IMR-90 (cell line): ENCODE results near the gene FBXO15. TPM values are rescaled to one million over a fixed set of nuclear protein-coding genes. Genes with fewer than 3 reads are reported as not detected.

Source experiments
- ATAC-seq: fragments of 200-7000 bp; cut with Tn5 transposase; 2 replicates; pipeline ENCODE4 v1.9.1; 2020; ENCODE audit warnings: low read depth, mild to moderate bottlenecking, moderate library complexity
- BruUV-seq: library from RNA; stranded (reverse); fragments of 400-500 nt; replicated peaks from 2 replicates; lab custom pipeline; 2021; lab: Mats Ljungman, UMichigan
- CTCF ChIA-PET: fragments of 300-600 bp; formaldehyde crosslinking; extraction: SDS; loops from one replicate; lab custom pipeline; 2021; ENCODE audit warnings: antibody characterized with exemption; lab: Yijun Ruan, JAX
- POLR2A ChIA-PET: fragments of 300-600 bp; sonication (Branson Sonifier 250); formaldehyde crosslinking; loops from one replicate; lab custom pipeline; 2022; ENCODE audit warnings: antibody characterized with exemption; ENCODE audit not compliant: unreplicated experiment; lab: Charles Lee
- DNase-seq: peaks from one replicate; pipeline ENCODE4 v3.0.0; 2013
- H2AFZ ChIP-seq: replicated peaks from 2 replicates; pipeline ENCODE3; 2013; ENCODE audit warnings: low read length, mild to moderate bottlenecking; ENCODE audit not compliant: poor library complexity
- H2AK5ac ChIP-seq: 2 replicates; pipeline ENCODE4 v1.6.1; 2013; ENCODE audit warnings: low read depth, low read length, inconsistent platforms
- H2AK9ac ChIP-seq: replicated peaks from 2 replicates; pipeline ENCODE3; 2013; ENCODE audit warnings: mild to moderate bottlenecking, low read depth, low read length, moderate library complexity; ENCODE audit not compliant: poor library complexity
- H2BK120ac ChIP-seq: 2 replicates; pipeline ENCODE4 v1.6.1; 2013; ENCODE audit warnings: low read depth, low read length, inconsistent platforms
- H2BK15ac ChIP-seq: 3 replicates; pipeline ENCODE4 v1.6.1; 2013; ENCODE audit warnings: low read depth, low read length, inconsistent platforms
- H2BK20ac ChIP-seq: 2 replicates; pipeline ENCODE4 v1.6.1; 2013; ENCODE audit warnings: low read depth, mild to moderate bottlenecking, inconsistent platforms, low read length, moderate library complexity
- H2BK5ac ChIP-seq: 2 replicates; pipeline ENCODE4 v1.6.1; 2013; ENCODE audit warnings: mild to moderate bottlenecking, low read depth, low read length, inconsistent platforms; ENCODE audit not compliant: poor library complexity, severe bottlenecking
- H3K14ac ChIP-seq: replicated peaks from 2 replicates; pipeline ENCODE4 v1.6.1; 2013; ENCODE audit warnings: low read depth, low read length, inconsistent platforms
- H3K18ac ChIP-seq: 2 replicates; pipeline ENCODE4 v1.6.1; 2013; ENCODE audit warnings: low read depth, low read length, control low read depth
- H3K23ac ChIP-seq: 2 replicates; pipeline ENCODE4 v1.6.1; 2013; ENCODE audit warnings: low read depth, low read length, inconsistent platforms
- H3K27ac ChIP-seq: 2 replicates; pipeline ENCODE4 v1.5.1; 2013; ENCODE audit warnings: mild to moderate bottlenecking, control low read depth, low read length; ENCODE audit not compliant: insufficient read depth
- H3K27me3 ChIP-seq: 2 replicates; pipeline ENCODE4 v1.6.1; 2013; ENCODE audit warnings: low read length; ENCODE audit not compliant: control insufficient read depth, insufficient read depth
- H3K36me3 ChIP-seq: 2 replicates; pipeline ENCODE4 v1.6.1; 2013; ENCODE audit warnings: low read length, mixed read lengths; ENCODE audit not compliant: control insufficient read depth, insufficient read depth
- H3K4ac ChIP-seq: 2 replicates; pipeline ENCODE4 v1.6.1; 2013; ENCODE audit warnings: low read depth, low read length, inconsistent platforms
- H3K4me1 ChIP-seq: 2 replicates; pipeline ENCODE4 v1.6.1; 2013; ENCODE audit warnings: low read length, mixed read lengths; ENCODE audit not compliant: control insufficient read depth, insufficient read depth
- H3K4me2 ChIP-seq: 2 replicates; pipeline ENCODE4 v1.6.1; 2013; ENCODE audit warnings: low read depth, mild to moderate bottlenecking, control low read depth, low read length, moderate library complexity
- H3K4me3 ChIP-seq: 2 replicates; pipeline ENCODE4 v1.5.1; 2013; ENCODE audit warnings: low read depth, mild to moderate bottlenecking, control low read depth, low read length, moderate library complexity; ENCODE audit not compliant: insufficient read depth
- H3K56ac ChIP-seq: 2 replicates; pipeline ENCODE4 v1.6.1; 2013; ENCODE audit warnings: low read length, inconsistent platforms; ENCODE audit not compliant: insufficient read depth; ENCODE audit errors: extremely low read depth
- H3K79me1 ChIP-seq, 2 experiments: 2 replicates each; pipeline ENCODE4 v1.6.1; 2013; ENCODE audit warnings: low read length in 2 of 2, inconsistent platforms in 1 of 2, low read depth in 1 of 2
- H3K9ac ChIP-seq: 2 replicates; pipeline ENCODE4 v1.6.1; 2013; ENCODE audit warnings: low read depth, low read length, control low read depth
- H3K9me1 ChIP-seq: 2 replicates; pipeline ENCODE4 v1.6.1; 2013; ENCODE audit warnings: low read length, inconsistent platforms; ENCODE audit not compliant: insufficient read depth
- H3K9me3 ChIP-seq: 2 replicates; pipeline ENCODE4 v1.6.1; 2013; ENCODE audit warnings: low read length; ENCODE audit not compliant: control insufficient read depth, insufficient read depth
- H4K20me1 ChIP-seq: 2 replicates; pipeline ENCODE4 v1.6.1; 2013; ENCODE audit warnings: low read length, inconsistent platforms; ENCODE audit not compliant: insufficient read depth
- H4K5ac ChIP-seq: 2 replicates; pipeline ENCODE4 v1.6.1; 2013; ENCODE audit warnings: mild to moderate bottlenecking, low read depth, low read length, control low read depth
- H4K8ac ChIP-seq, 2 experiments: 2 replicates each; pipeline ENCODE4 v1.6.1; 2013; ENCODE audit warnings: low read depth in 2 of 2, low read length in 2 of 2, control low read depth in 1 of 2, inconsistent platforms in 1 of 2
- H4K91ac ChIP-seq: 2 replicates; pipeline ENCODE4 v1.6.1; 2013; ENCODE audit warnings: low read depth, low read length, inconsistent platforms; ENCODE audit not compliant: insufficient read depth
- CEBPB ChIP-seq: IDR thresholded peaks from 2 replicates; pipeline ENCODE4 v1.6.1; 2012; ENCODE audit warnings: low read depth, low read length, improper control_type of control experiment
- FOS ChIP-seq: fragments of 150-350 bp; IDR thresholded peaks from 2 replicates; pipeline ENCODE4 v1.6.1; 2016; ENCODE audit warnings: low read depth, low read length
- MXI1 ChIP-seq: IDR thresholded peaks from 2 replicates; pipeline ENCODE4 v1.6.1; 2012; ENCODE audit warnings: low read depth, mild to moderate bottlenecking, low read length, moderate library complexity, borderline replicate concordance
- NFE2L2 ChIP-seq: fragments of 150-350 bp; IDR thresholded peaks from 2 replicates; pipeline ENCODE4 v1.6.1; 2016; ENCODE audit warnings: low read depth, mild to moderate bottlenecking, low read length
- POLR2A ChIP-seq: IDR thresholded peaks from 2 replicates; pipeline ENCODE4 v1.6.1; 2012; ENCODE audit warnings: mild to moderate bottlenecking, low read depth, low read length
- RAD21 ChIP-seq: IDR thresholded peaks from 2 replicates; pipeline ENCODE4 v1.6.1; 2012; ENCODE audit warnings: low read length, improper control_type of control experiment
- RCOR1 ChIP-seq: IDR thresholded peaks from 2 replicates; pipeline ENCODE4 v1.6.1; 2012; ENCODE audit warnings: mild to moderate bottlenecking, low read length, improper control_type of control experiment; ENCODE audit not compliant: insufficient replicate concordance
- WGBS, 2 experiments: methylation state at CpG; one replicate each; pipeline versions ENCODE4 v1.1.5 to v1.1.7; 2013; ENCODE audit warnings: missing lambda C conversion rate in 2 of 2; ENCODE audit not compliant: insufficient read length in 1 of 2; ENCODE audit errors: extremely low coverage in 2 of 2; 5-methylcytosine and 5-hydroxymethylcytosine counted together
- dilution Hi-C: fragments of 300-500 bp; cut with HindIII; formaldehyde crosslinking; loops from one replicate; pipeline ENCODE4 v1.14.3; 2018; ENCODE audit warnings: low sequenced_read_pairs; ENCODE audit not compliant: unreplicated experiment
- in situ Hi-C: fragments of 300-500 bp; cut with MboI; formaldehyde crosslinking; loops from 3 replicates; pipeline ENCODE4 v1.14.3; 2019; ENCODE audit warnings: low sequenced_read_pairs, inconsistent platforms, mixed read lengths
- intact Hi-C: fragments of 100-400 bp; cut with micrococcal nuclease; formaldehyde crosslinking; loops from 2 replicates; pipeline ENCODE4 v1.10.0; 2022
- polyA plus RNA-seq, 3 experiments: library from polyadenylated mRNA; depleted of rRNA; stranded (reverse); fragments of >200 nt; gene quantifications; 2 replicates each; pipeline ENCODE4 v1.2.3, GENCODE V29; 2012; ENCODE audit warnings: low replicate concordance in 1 of 3
- total RNA-seq: library from RNA; depleted of rRNA; stranded (reverse); fragments of >200 nt; gene quantifications from 2 replicates; pipeline ENCODE4 v1.2.3, GENCODE V29; 2012
- TF ChIP-seq, protein P1 (sequence below): fragments of 150-350 bp; IDR thresholded peaks from 2 replicates; pipeline ENCODE4 v1.6.1; 2017; ENCODE audit warnings: mild to moderate bottlenecking, antibody characterized with exemption, low read length, low read depth
- TF ChIP-seq, protein P2 (sequence below): conservative IDR thresholded peaks from 2 replicates; pipeline ENCODE4 v1.5.1; 2012; ENCODE audit warnings: mild to moderate bottlenecking, low read depth, low read length, improper control_type of control experiment

The FBXO15 gene
- total and polyA plus RNA-seq, 2 of the 4 experiments (the other 2 are of a cell fraction) = 0.90 to 2.0 TPM

DNA sequence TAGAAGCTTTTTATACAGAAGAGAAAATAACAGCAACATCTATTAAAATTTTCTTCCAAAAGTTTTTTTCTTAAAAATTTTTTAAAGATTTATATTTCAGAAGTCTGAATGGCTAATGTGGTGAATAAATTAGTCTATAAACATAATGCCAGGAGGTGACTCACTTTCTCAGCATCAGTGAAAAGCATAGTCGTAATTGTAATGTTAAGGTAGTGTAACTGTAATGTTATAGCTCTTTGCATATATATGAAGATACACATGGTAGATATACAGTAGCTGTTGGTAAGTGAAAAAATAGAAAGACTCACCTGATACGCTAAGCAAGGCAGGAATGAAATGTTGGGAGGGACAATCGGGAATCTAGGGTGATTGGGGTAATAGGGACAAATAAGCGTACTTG, 6.2 kb upstream of the FBXO15 start:
- no peak for DNase-seq
- H4K91ac ChIP-seq = no peak overlapping the region
- H3K9ac ChIP-seq = no peak overlapping the region
- no peak overlapping the region for H2AK5ac ChIP-seq
- no peak overlapping the region for H2AK9ac ChIP-seq
- no peak overlapping the region for H2BK5ac ChIP-seq
- no peak overlapping the region for H3K27ac ChIP-seq
- H3K4me2 ChIP-seq = no peak overlapping the region
- peaks cover 12% of the 10 kb centered on the region for H3K36me3 ChIP-seq
- intact Hi-C loops (no loop called here), dilution Hi-C loops (no loop called here), in situ Hi-C loops (no loop called here)
- H2BK15ac ChIP-seq = no peak overlapping the region
- H3K18ac ChIP-seq = no peak overlapping the region
- H3K27me3 ChIP-seq = no peaks in the 10 kb centered on the region
- H3K4ac ChIP-seq = no peak overlapping the region
- TF ChIP-seq RCOR1 (no peak), RAD21 (no peak), FOS (no peak), CEBPB (no peak), MXI1 (no peak), POLR2A (no peak), NFE2L2 (no peak)
- TF ChIP-seq, protein P1, sequence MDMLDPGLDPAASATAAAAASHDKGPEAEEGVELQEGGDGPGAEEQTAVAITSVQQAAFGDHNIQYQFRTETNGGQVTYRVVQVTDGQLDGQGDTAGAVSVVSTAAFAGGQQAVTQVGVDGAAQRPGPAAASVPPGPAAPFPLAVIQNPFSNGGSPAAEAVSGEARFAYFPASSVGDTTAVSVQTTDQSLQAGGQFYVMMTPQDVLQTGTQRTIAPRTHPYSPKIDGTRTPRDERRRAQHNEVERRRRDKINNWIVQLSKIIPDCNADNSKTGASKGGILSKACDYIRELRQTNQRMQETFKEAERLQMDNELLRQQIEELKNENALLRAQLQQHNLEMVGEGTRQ = no peak
- TF ChIP-seq, protein P2, sequence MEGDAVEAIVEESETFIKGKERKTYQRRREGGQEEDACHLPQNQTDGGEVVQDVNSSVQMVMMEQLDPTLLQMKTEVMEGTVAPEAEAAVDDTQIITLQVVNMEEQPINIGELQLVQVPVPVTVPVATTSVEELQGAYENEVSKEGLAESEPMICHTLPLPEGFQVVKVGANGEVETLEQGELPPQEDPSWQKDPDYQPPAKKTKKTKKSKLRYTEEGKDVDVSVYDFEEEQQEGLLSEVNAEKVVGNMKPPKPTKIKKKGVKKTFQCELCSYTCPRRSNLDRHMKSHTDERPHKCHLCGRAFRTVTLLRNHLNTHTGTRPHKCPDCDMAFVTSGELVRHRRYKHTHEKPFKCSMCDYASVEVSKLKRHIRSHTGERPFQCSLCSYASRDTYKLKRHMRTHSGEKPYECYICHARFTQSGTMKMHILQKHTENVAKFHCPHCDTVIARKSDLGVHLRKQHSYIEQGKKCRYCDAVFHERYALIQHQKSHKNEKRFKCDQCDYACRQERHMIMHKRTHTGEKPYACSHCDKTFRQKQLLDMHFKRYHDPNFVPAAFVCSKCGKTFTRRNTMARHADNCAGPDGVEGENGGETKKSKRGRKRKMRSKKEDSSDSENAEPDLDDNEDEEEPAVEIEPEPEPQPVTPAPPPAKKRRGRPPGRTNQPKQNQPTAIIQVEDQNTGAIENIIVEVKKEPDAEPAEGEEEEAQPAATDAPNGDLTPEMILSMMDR = no peak
- no peak overlapping the region for H3K14ac ChIP-seq
- H2BK120ac ChIP-seq = no peak overlapping the region
- H3K56ac ChIP-seq = no peak overlapping the region
- no peak for ATAC-seq
- peaks cover 3% of the 10 kb centered on the region for H3K4me1 ChIP-seq
- H2BK20ac ChIP-seq = no peak overlapping the region
- ChIA-PET CTCF (interaction anchor here (1.9 kb wide), 1 partner anchor 71 kb away, joined by 5 read pairs; no protein-coding TSS in a partner anchor), POLR2A (no interaction called here)
- H4K8ac ChIP-seq = no peak overlapping the region
- H4K20me1 ChIP-seq = no peaks in the 10 kb centered on the region
- H3K9me3 ChIP-seq = no peaks in the 10 kb centered on the region
- peaks cover 8% of the 10 kb centered on the region for H3K9me1 ChIP-seq
- no peak overlapping the region for H4K5ac ChIP-seq
- H3K79me1 ChIP-seq = peaks cover 21 to 41% of the 10 kb centered on the region in 2 experiments
- no TSS peak for BruUV-seq
- H3K23ac ChIP-seq = no peak overlapping the region
- no peak overlapping the region for H3K4me3 ChIP-seq
- no peak overlapping the region for H2AFZ ChIP-seq
- no CpG with 5 or more reads among the region's 4 CpGs for WGBS, 2 experiments
